HG03095 (cell line): ENCODE measurements around the gene VSTM4.

Source experiments
- ATAC-seq: cut with Tn5 transposase; IDR thresholded peaks from one replicate; pipeline ENCODE4 v1.9.1; 2021; ENCODE audit warnings: moderate library complexity; ENCODE audit not compliant: unreplicated experiment

The VSTM4 gene

DNA sequence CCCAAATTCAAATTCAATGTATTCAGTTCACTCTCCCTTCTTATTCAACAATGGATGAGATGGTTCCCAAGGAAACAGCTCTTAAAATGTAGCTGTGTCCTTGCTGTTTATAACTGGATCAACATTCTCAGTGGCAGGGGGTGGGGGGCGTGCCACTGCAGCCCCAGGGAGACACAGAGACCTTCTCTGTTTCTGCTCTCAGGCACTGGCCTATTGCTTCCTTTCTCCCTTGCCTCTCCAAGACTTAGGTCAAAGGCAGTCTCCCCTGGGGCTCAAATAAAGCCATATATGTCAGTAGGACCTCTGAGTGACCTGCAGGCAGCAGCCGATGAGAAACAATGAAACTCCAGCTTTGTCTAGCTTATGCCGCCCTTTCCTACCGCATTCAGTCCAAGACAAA, 20.7 kb downstream of the VSTM4 start:
- no peak for ATAC-seq

DNA sequence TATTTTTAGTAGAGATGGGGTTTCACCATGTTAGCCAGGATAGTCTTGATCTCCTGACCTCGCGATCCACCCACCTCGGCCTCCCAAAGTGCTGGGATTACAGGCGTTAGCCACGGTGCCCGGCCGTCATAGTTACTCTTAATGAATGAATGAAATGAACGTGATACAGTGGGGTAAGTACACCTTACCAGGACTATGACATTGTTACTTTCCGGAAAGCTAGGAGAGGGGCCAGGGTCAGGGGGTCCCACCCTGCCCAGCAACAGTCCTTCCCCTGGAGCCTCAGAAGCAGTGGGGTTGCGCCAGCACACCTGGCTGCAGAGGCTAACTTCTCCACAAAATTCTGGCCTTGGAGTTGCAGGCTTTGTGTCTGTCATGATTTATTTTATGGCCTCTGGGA, 21.4 kb downstream of the VSTM4 start:
- ATAC-seq = no peak

DNA sequence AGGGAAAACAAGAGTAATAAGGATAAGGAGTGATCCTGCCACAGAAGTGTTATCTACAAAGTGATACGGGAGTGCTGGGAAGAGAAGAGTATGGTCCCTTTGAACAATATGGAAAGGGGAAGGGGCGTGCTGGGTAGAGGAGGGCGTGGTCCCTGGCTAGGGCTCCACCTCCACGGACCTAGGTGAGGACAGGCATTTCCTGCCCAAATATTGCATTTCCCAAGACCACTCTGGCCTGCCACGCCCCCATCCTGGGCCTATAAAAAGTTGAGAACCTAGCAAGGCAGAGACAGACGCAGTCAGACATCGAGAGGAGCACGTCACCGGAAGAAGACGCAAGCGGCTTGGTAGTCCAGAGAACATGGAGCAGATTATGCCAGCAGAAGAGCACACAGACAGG, 22.8 kb downstream of the VSTM4 start:
- no peak for ATAC-seq

DNA sequence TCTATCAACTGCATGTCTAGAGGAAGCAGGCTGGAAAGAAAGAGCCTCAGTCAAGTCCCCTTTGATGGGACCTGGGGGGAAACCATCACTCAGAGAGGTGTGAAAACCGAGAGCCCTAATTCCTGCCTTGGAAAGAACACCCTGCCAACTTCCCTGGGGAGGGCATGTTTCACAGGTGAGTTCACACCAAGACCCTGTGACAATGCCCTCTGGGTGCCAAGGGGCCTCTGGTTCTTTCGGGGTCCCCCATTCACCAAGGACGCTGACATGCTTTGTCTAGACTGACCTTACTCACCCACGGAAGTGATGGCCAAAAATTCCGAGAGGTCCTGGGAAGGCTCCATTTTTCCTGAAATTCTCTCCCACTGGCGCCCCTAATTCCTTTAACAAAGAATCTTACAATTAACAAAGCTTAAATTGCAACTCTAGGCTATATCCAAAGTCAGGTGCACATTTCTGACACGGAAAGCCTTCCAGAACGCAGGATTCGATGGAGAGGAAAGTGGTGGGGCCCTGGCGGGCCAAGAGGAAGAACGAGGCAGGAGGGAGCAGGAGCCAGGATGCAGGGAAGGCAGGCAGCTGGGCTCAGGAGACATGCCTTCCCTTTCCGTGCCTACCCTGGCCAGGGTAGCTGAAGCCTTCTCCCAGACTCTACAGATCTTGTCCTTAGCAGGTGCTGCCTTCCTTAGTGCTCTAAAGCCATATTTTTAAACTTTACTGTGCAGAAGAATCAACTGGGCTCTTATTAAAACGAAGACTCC, 23.7 kb downstream of the VSTM4 start:
- ATAC-seq = no peak

DNA sequence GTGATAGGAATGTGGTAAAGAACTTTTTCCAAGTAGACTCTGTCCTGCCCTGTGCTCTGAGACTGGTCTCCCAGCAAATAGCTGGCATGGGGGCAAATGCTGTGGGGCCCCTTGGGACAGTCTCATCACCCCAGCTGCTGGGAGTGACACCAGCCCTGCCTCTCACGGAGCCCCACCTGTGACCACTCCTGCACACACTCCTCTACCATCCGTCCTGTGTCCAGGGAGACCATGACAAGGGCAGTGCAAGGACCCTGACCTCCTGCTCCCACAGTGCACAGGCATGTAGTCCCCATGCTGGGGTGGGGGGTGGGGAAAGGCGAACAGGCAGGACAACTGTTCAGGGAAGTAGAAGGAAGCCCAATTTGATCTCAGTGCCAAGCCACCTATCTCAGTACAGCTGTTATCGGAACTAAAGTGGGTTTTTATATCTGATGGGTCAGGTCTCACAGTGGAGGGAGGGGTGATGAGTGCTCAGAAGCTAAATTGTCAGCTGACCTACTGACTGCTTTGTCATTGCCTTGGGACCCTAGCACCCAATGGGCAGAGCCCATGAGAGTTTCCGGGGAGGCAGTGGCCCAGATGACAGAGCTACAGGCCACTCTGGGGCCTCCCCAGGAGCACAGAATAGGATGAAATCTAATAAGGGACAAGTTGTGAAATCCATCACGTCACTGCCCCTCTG, 24.5 kb downstream of the VSTM4 start:
- no peak for ATAC-seq

DNA sequence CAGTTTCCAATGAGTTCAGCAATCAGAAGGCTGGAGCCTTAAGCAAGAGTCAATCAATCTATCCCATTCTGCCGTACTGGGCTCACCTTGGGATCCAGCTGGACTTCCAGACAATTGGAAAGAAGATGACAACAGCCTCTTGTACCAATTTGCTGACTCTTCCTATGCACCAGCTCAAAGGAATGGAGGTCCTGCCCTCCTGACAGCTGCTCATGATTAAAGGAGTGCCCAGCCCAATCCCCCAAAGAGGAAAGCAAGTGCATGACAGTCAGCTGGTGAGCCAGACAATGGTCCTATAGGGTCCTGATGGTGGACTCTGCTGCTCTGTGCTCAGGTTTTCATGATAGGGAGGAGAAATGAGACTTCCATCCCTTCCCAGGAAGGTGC, 25.1 kb downstream of the VSTM4 start:
- ATAC-seq = no peak

DNA sequence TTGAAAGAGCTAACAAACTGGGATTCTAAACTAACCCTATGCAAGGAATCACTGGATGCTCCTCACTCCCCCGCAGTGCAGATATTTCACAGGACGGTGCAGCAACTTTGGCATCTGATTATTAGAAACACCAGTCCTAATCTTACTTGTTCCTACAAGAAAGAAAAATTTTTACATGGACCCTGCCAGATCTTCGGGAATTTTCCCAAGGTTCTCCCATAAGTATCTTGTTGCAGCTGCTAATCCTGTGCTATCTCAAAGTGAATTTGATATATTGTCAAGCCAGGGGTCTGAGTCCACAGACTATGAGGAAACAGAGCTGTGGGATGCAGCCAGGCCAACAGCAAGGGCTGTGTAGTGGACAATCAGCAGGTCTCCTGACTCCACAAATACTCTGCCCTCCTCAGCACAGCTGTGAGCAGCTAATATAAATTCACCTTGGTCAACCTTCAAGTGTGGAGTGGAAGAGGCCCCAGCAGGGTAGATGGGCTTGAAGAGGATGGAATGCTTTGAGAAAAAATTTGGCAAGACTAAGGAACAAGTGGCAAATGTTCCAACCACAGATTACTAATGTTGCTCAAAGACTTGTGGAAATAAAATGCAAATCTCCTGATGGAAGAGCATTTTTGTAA, 25.6 kb downstream of the VSTM4 start:
- ATAC-seq = no peak

DNA sequence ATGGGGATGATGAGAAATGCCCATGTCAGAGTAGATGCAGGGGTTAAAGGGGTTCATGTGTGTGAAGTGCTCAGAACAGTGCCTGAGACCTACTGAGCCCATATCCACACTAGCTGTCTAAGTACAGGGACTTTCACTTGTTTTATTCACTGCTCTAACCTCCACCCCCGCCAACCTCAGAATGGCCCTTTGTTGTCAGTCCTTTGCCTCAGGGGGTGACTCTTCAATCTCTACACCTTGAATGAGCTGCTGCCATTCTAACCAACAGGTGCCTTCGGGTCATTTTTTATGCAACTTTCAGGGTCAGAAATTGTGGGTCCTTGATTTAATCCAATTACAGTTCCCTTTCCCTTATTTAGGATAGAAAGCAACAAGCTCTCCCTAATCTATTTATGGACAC, 26.2 kb downstream of the VSTM4 start:
- ATAC-seq = no peak

DNA sequence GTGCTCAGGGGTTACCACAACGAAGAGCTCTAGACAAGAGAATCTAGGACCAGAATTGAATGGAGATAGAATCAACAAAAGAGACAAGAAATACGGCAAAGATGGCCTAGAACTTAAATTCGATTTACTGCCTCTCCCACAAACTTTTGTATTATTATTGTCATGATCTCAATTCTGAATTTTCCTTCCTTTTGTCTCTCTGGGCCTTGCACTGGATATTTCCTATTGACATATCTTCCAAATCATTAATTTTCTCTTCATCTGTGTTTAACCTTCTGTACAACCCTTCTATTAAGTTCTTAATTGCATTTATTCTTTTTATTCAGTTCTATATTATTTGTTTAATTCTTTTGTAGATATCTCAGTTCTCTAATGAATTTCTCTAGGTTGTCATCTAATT, 28.4 kb downstream of the VSTM4 start:
- no peak for ATAC-seq

DNA sequence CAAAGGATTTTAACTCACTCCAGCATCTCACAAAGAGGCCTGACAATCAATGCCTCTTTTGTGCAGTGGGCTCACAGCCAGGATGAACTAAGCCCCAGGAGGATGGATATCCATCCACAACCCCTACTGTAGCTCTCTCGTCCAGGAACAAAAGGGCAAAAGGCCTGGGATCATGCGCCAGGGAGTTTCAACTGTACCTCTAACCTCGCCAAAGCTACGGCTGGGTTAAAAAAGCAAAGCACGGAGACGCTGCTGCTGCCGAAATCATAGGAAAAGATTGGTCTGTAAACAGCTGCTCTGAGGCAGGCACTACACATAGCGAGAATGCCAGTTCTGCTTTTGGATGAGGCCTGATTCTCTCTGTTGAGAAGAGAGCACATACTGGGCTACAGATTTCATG, 32.1 kb downstream of the VSTM4 start:
- ATAC-seq = no peak

DNA sequence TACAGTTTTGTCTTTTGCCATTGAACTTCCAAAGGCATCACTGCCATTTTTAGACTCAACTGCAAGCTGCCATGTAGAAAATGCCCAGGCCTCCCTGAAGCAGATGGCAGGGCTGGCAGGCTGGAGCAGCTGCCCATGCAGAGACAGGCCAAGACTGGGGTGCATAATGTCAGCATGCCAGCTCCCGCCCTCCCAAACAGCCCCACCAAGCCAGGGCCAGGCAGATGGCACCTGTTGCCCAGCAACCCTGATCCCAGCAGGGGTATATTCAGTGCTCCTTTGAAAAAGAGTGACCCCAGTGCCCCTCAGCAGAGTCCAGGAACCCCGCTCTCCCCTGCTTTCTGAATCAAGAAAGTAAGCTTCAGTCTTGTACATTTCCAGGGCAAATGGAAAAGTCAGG, 32.6 kb downstream of the VSTM4 start:
- no peak for ATAC-seq

DNA sequence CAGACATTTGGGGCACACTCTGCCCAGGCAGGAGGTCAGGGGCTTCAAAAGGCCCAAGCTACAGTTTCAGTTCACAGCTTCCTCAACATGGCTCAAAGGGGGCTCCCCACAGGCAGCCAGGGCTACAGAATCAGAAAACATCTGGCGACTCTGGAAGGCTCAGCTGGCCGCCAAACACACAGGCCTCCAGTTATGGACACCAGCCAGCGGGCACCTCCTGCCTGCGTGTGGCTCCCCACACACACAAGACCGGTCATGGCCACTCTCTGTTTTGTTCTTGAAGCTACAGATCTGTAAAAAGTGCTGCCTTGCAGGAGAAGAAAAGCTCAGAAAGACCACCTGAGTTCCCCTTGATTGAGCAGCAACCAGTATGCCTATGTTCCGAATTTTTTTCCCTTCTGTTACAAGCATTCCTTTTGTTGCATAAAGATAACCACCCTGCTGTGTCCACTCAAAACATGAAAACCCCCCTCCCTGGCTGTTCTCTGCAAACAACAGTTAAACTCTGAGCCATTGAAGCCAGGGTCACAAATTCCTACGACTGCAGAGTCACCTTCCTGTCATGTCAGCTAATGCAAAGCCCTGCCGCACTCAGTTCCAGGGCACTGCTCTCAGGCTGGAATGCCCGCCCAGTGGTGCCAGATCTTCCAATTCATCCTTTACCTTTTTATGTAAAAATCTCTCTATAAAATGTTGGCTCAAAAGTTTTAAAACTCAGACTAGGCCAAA, 33.6 kb downstream of the VSTM4 start:
- no peak for ATAC-seq

DNA sequence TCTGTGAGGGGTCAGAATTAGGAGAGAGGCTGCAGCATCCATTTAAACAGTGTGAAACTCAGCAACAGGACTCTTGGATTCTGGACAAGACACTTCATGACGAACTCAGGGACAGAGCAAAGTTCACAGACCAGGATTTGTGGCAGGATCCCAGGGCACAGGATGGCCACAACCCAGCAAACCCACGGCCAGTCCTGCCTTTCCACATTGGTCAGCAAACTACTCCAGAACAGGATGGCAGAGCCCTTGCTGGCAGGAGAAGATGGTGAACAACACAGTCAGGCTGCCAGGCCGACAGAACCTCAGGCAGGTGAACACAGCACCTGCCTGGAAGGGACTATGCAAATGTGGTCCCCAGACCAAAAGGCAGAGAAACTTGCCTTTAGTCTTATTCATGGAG, 34.4 kb downstream of the VSTM4 start:
- ATAC-seq = no peak

DNA sequence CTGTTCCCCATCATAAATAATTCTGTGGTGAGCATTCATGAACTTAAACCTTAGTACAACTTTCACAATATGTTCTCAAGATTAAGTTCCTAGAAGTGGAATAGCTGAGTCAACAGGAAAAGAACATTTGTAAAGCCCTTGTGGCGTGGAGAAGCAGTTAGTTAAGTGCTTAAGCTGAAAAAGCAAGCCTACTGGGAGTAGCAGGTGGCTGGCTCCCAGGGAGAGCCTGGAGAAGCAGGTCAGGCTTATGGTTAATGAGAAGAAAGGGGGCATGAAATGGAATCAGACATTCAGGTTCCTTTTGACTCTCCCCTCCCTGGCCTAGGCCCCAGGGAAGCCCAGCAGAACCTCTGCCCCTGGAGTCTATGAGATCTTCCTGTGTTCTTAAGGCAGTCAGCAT, 35.3 kb downstream of the VSTM4 start:
- no peak for ATAC-seq

DNA sequence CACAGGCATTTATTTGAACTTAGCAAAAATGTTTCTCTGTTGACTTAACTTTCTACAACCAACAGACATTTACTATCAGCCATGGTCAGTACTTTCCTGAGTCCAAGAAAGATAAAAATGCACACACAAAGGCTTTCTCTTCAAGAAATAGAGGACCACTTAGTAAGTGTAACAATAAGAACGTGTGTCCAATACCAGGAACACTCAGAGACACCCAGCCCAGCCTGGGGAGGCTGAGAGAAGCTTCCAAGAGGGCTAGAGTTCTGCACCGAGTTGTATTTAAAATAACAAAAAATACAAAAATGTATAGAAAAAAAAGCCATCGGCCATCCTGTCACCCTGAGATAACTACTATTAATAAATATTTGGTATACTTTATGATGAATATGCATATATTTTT, 35.8 kb downstream of the VSTM4 start:
- ATAC-seq = no peak

DNA sequence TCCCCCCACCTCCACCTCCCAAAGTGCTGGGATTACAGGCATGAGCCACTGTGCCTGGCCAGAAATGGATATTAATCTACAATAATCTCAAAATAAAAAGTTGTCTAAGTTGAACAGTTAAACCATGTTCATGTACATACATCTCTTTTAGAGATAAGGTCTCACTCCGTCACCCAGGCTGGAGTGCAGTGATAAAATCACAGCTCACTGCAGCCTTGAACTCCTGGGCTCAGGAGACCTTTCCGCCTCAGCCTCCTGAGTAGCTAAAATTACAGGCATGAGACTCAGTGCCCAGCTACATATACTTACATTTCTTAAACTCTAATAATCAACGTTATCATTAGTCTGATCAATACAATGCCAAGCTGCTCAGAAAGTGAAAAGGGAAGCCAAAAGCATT, 36.2 kb downstream of the VSTM4 start:
- ATAC-seq = no peak

DNA sequence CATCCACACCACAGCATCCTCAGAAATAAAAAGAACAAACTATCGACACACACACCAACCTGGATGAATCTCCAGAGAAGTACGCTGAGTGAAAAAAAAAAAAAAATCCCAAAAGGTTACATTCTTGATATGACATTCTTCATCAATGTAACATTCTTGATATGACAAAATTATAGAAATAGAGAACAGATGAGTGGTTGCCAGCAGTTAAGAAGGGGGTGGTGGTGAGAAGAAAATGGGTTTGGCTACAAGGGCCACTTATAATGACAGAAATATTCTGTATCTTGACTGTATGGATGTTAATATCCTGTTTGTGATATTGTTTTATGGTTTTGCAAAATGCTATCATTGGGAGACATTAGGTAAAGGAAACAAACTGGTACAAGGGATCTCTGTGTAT, 36.9 kb downstream of the VSTM4 start:
- ATAC-seq = no peak

DNA sequence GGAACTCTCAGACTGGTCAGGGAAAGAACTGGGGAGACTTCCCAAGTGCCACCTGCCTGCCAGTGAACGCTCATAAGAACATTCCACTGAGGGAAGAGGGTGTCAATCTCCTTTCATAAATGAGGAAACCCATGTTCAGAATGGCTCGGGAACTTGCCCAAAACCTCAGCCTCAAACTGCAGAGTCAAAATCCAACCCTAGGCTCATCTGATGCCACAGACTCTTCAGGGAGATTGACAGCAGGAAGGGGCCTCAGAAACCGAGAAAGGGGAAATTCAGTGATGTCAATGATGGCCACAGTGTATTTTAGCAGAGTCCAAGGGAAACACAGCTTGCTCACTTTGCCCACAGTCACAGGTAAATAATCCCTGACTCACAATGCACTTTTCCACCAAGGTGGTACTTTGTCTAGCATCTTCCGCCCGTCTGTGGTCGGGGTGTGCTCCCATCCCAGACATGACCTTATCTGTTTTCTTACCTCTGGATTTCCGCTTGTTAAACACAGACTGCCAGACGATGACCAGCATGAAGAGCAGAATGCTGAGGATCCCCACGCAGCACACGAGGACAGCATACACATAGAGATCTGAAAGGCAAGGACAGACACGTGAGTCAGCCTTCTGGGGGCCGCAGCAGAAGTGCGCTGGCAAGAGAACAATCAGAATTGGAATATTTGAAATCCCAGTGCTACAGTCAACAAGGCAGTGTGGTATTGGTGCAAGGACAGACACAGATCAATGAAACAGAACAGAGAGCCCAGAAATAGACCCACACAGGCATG, 38.4 kb downstream of the VSTM4 start:
- ATAC-seq = no peak

DNA sequence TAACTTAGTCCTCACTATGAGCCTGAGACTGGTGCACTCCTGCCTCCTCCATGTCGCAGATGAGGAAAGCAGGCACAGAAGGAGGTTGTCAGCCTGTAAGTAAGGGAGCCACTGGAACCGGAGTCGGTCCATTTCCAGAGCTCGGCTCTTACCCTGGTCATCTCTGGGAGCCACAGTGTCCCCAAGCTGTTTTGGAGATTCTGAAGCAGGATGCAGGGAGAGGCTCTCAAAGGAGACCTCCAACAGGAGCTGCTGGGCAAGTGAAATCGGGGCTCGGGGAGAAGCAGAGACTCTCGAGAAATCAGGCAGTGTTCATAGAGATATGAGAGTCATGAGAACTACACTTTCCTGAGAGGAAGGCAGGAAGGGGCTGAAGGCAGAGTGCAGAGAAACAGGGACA, 39.0 kb downstream of the VSTM4 start:
- no peak for ATAC-seq

DNA sequence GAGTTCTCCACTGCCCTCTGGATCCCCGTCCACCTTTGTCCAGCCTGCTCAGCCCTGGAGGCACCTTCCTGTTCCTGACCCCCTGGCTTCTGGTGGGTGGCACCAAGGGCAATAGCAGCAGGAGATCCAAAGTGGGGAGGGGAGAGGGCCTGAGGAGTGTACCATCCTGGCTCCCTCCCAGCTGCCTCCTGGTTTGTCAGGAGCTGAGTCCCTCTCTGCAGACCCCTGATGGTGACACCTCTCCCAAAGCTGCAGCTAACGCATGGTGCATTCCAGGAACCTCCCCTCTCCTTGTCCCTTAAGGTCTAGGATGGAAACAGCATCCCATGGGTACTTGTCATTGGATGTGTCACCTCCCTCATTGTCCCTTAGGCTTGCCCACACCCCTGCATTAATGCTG, 39.6 kb downstream of the VSTM4 start:
- no peak for ATAC-seq
